Measurements from ENCODE around the gene WFDC8.

Gene WFDC8

DNA sequence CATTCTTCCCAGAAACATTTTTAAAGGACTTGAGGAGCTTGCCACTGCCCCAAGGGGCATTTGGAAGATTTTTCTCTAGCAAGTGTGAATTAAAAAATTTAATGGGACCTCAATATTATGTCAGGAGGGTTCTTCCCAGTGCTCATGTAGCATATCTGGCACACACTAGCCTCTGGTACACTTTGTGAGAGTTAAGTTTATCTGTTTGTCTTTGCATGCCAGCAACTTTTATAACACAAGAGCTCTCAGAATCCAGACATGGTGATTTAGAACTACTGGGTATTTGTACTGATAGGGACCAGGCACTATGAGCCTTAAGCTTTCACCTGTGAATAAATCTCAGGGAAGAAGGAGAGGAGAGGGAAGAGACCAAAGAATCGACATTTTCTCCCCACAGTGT is 76.5 kb downstream of the WFDC8 start:
- TF ChIP-seq, protein P1, sequence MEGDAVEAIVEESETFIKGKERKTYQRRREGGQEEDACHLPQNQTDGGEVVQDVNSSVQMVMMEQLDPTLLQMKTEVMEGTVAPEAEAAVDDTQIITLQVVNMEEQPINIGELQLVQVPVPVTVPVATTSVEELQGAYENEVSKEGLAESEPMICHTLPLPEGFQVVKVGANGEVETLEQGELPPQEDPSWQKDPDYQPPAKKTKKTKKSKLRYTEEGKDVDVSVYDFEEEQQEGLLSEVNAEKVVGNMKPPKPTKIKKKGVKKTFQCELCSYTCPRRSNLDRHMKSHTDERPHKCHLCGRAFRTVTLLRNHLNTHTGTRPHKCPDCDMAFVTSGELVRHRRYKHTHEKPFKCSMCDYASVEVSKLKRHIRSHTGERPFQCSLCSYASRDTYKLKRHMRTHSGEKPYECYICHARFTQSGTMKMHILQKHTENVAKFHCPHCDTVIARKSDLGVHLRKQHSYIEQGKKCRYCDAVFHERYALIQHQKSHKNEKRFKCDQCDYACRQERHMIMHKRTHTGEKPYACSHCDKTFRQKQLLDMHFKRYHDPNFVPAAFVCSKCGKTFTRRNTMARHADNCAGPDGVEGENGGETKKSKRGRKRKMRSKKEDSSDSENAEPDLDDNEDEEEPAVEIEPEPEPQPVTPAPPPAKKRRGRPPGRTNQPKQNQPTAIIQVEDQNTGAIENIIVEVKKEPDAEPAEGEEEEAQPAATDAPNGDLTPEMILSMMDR (IDR thresholded peaks at IDR 0.05; ENCODE audit: control insufficient read depth, extremely low read depth, insufficient read depth): no peak
- no peak for DNase-seq (ENCODE audit: low read depth)
- H3K4me3 ChIP-seq (ENCODE audit: low read depth, low read length): no peak overlapping the region
